Activated CD4-positive, CD25-positive, alpha-beta regulatory T cell (primary cell): ENCODE data around the gene FXYD3.
"Not testable (repeated sequence)": the region's sequence is repeated elsewhere in the genome, so short reads cannot be mapped to it uniquely, and the experiment has no call there.

Source experiments
- DNase-seq, 4 experiments: peaks; one replicate each; lab custom pipeline; 2025; lab: John Stamatoyannopoulos, UW

Gene FXYD3

DNA sequence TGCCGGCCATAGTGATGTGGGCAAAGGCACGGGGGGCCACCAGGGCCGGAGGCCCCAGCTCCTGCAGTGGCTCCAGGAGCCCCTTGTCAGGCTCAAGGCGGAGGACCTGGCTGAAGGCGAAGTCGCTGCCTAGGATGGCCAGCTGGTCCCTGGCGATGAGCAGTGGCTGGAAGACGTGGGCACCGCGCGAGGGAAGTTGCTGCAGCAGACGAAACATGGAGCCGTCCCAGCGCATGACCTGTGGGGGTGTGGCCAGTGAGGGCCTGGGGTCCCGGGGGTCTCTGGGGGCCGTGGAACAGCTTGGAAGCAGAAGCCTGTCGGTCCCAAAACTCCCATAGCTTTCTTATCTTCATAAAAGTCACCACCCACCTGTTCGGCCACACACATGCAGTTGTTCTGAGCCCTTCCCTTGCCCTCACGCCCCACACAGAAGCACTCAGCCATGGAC lies 9.7 kb downstream of the FXYD3 start:
- no peak for DNase-seq

DNA sequence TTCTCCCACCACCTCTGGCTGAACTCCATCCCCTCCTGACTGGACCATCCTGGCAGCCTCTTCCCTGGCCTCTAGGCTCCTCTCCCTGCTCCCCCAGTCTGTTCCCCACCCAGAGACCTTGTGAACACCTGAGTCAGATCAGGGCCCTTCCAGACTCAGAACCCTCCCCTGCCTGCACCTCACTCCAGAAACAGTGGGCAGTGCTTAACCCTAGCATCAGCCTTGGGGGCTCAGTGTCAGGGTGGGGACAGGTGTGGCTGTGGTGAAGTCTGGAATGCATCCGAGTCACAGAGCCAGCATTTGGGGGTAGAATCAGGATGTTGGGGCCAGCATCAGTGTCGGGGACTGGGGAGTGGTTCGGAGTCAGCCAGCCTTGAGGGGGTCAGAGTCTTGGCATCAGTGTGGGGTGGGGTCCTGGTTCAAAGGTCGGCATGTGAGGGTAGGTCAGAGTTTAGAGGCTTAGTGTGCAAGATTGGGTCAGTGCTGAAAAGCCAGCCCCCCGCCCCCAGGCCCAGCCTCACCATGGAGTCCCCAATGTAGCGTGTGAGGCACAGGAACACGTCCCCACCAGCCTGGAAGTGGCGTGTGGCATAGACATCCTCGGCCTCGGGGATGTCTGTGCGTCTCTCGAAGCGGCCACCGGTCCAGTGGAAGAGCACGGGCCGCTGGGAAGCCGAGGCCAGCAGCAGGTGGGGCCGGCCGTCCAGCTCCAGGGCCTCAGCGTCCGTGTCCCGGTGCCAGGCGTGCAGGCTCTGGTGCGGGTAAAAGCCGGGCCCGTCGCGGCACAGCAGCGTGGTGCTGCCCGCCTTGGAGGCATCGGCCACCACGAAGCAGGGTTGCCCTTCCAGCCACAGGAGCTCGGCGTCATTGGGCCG lies 10.4 kb downstream of the FXYD3 start:
- no peak for DNase-seq

DNA sequence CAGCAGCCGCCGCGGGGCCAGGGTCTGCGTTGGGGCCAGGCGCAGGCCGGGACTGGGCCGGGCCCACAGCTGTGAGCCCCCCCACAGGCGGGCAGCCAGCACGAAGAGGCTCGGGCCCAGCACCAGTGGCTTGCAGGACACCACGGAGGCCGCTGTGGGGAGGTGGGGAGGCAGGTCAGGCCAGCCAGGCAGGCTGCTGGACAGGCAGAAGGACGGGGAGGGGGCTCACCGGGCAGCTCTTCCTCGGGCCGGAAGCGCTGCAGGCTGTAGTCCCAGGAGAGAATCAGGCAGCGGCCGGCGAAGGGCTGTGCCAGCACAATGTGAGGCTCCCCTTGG lies 11.0 kb downstream of the FXYD3 start:
- no peak for DNase-seq

DNA sequence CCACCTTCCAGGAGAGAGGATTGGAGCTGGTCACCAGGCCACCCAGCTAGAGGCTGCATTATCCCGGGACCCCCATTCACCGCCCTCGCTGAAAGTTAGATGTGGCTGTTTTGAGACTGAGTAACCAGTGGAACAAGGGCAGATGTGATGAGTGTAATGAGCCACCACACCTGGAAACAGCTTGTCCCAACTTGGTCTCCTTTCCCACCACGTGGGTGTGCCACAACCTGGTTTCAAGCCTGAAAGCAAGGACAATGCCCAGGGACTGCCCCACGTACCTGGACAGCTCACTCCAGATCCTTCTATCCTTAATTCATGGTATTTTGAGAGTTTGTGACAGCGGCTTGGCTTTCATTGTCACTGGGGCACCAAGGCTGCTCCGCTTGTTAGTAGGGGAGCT lies 12.2 kb downstream of the FXYD3 start:
- no peak for DNase-seq

DNA sequence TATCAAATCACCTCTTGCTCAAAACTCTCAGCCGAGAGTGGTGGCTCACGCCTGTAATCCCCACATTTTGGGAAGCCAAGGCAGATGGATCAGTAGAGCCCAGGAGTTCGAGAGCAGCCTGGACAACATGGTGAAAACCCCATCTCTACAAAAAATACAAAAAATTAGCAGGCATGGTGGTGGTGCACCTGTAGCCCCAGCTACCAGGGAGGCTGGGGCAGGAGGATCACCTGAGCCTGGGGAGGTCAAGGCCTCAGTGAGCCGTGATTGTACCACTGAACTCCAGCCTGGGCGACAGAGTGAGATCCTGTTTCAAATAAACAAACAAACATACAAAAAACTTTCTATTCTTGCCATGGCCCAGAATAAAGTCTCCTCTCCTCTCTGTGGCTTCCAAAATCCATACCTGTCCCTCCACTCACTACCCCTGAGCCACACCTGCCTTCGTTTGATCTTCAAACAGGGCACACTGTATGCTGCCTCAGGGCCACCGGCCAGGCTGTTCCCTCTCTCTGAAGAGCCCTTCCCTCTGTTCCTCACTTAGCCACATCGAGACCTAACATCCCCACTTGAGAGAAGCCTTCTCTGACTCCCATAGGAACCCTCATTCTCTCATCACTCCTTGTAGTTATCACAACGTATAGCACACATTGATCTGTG lies 12.9 kb downstream of the FXYD3 start:
- DNase-seq, result no peak

DNA sequence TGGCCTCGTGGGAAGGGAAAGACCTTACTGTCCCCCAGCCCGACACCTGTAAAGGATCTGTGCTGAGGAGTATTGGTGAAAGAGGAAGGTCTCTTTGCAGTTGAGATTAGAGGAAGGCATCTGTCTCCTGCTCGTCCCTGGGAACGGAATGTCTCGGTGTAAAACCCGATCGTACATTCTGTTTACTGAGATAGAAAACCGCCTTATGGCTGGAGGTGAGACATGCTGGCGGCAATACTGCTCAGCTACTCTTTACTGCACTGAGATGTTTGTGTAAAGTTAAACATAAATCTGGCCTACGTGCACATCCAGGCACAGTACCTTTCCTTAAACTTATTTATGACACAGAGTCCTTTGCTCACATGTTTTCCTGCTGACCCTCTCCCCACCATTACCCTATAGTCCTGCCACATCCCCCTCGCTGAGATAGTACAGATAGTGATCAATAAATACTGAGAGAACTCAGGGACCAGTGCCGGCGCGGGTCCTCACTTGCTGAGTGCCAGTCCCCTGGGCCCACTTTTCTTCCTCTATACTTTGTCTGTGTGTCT lies 14.2 kb downstream of the FXYD3 start:
- DNase-seq, result not testable (repeated sequence)

DNA sequence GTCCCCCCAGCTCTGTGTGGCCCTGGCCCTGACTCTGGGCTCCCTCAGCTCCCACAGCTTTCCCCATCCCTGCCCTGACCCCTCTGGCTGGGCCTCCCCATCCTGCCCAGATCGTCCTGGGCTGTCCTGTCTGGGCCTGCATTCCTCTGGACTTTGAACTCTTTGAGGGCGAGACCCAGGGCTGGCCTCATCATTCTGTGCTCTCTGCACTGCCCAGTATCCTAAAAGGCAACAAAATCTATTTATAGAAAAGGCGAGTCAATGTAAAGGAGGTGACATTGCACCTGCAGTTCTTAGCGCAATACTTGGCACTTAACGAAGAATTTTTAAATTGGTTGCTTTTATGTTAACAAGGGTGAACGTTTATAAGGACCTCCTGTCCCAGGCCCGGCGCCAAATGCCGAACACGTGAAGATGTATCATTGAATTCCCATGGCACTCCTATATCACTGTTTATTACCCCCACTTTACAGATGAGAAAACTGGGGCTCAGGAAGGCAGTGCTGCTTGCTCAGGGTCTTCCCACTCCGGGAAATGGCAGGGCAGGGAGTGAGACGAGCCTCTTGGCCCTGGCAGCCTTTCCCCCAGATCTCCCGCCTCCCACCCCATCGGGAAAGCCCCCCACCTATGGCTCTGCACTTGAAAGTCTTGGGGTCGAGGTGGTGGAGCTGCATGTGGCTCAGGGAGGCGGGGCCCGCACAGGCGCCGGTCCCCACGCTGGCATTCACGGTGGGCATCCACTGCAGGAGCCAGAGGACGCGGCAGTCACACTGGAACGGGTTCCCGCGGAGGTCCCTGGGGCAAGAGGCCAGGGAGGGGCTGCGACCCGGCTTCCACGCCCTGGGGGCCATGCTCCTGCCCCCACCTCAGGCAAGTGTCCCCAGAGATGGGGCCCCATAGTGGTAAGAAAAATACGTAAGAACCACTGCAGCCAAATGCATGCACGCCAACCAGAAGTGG lies 15.4 kb downstream of the FXYD3 start:
- DNase-seq, result no peak

DNA sequence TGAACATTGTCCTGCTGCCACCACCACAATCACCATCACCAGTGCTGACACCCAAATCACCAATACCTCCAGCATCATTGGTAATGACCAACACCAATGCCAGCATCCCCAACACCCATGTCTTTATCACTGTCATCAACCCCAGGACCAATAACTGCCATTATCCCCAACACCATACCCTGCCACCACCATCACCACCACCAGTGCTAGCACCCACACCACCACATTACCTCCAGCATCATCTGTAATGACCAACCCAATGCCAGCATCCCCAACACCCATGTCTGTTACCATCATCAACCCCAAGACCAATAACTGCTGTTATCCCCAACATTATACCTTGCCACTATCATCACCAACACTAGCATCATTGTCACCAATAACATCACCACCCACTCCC lies 16.6 kb downstream of the FXYD3 start:
- no peak for DNase-seq

DNA sequence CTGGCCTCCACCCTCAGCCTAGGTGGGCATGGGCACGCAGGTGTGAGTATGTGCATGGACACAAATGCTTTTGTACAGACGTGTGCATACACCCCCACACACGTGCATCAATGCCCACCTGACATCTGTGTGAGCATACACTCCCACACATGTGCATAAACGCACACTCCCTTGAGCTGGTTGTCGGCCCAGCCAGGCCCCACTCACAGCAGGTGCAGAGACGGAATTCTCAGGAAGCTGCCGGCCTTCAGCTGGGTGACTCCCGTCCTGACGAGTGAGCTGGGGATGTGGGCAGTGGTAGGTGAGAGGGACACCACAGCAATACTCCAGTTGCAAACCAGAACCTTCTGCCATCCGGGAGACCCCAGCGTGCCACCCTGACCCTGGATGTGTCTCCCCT lies 18.2 kb downstream of the FXYD3 start:
- no peak for DNase-seq

DNA sequence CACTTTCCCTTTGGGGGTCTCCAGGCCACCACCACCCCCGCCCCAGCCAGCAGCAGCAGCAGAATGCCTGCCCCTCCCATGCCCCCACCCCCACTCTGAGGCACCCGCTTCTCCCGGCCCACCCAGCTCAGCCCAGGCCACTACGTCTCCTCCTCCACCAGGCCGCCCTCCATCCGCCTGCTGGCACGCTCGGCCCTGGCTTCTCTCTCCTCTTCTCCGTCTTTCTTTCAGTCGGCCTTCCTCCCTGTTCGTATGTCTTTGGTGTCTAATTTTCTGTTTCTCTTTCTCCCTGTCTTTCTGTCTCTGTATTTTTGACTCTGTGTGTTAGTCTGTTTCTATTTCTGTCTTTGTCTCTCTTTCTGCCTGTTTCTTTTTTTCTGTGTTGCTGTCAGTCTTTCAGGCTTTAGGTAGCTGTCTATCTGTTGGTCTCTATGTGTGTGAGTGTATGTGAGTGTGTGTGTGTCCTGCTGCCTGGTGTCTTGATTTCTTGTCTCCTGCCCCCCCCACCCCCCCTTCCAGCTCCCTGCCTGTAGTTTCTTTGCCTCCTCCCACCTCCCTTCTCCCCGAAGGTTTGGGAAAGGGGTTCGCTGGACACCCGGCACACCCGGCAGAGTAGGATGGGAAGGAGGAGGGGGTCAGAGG lies 19.1 kb downstream of the FXYD3 start, which contains the start of gene LGI4:
Gene LGI4, minus strand, starts transcription at position 459 of the 642 bp plus-strand sequence. Its CDS starts 379 bp downstream, at position 80.
- DNase-seq, result no peak

DNA sequence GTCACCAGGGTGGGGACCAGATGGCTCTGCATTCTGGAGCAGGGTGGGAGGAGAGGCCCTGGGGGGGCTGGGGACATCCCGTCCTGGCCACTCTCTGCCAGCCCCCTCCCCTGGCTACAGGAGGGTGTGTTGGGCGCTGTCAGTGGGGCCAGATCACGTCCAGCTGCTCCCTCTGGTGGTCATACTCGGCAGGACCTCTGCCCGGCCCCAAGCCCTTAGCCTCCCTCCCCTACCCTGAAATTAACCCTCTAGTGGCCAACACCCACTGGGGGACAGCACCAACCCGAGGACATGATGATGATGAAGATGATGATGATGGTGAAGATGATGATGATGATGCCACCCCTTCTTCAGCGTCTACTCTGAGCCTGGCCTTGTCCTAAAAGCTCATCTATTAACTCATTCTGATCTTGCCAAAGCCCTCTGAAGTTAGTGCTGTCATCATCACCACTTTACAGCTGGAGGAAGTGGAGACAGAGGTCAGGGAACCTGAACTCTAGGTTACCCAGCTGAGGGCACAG lies 19.8 kb downstream of the FXYD3 start:
- DNase-seq, result peak; percentile 37 to 55 (median 46)

DNA sequence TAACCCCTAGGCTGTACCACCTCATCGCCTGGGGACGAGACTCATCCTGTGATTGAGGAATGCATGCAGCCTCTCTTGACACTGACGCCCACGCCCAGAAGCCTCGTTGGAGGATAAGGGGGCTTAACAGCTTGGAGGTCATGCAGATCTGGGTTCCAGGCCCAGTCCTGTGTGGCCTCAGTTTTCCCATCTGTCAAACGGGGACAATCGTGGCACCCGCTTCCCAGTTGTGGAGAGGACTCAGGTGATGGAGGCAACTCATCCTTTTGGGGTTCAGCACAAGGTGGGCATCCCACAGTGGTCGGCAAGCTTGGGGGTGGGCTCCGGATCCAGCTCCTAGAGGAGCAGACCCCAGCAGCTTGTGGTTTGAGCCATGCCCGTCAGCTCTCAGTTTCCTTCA lies 20.6 kb downstream of the FXYD3 start:
- no peak for DNase-seq

DNA sequence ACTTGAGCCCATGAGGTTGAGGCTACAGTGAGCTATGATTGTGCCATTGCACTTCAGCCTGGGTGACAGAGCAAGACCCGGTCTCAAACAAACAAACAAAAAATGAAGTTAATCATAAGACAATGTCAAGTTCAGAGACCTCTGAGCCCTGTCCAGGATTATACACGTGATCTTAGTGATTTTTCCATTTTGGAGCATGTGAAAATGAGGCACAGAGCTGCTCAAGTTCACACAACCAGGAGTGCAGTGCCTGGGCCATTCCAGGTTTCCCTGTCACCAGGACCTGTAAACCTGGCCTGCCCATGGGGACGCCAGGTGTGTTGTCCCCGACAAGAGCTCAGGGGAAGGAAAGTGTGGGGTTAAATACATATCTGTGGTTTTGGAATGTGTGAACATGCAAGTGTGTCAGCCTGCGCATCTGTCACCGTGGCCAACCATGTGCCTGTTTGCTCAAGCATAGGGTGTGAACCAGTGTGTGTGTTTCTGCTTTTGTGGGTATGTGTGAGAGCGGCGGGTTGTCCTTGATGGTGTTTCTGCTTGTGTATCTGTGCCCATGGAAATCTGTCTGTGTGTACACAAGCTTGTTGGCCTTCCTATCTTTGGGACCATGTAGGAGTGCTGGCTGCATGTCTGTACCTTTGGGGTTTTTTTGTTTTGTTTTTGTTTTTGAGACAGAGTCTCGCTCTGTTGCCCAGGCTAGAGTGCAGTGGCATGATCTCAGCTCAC lies 21.5 kb downstream of the FXYD3 start:
- no peak for DNase-seq

DNA sequence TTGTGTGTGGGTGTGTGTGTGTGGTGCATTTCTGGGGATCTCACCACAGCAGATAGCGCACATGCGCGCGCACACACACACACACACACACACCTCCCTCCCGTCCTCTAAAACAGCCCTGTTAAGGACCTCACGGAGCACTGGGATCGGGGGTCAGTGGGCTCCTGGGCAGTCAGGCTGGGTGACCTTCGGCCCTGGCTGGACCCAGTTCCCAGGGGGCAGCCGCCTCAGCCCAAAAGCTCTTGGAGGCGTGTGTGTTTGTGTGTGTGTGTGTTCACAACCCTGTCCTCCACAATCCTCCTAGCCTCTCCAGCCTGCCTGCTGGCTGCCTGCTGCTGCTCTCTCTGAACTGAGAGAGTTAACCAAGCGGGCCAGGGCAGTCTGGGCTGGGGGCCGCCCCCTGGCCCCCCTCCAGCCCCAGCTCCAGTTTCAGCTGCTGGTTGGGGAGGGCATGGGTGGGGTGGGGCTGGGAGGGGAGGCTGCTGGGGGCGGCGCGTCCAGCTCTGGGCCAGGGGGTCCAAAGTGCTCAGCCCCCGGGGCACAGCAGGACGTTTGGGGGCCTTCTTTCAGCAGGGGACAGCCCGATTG lies 22.8 kb downstream of the FXYD3 start, which contains the start of gene FXYD1:
Gene FXYD1, plus strand, starts transcription at position 520 of the 588 bp plus-strand sequence. CDS start 1,256 bp downstream, outside the sequence.
- no peak for DNase-seq

DNA sequence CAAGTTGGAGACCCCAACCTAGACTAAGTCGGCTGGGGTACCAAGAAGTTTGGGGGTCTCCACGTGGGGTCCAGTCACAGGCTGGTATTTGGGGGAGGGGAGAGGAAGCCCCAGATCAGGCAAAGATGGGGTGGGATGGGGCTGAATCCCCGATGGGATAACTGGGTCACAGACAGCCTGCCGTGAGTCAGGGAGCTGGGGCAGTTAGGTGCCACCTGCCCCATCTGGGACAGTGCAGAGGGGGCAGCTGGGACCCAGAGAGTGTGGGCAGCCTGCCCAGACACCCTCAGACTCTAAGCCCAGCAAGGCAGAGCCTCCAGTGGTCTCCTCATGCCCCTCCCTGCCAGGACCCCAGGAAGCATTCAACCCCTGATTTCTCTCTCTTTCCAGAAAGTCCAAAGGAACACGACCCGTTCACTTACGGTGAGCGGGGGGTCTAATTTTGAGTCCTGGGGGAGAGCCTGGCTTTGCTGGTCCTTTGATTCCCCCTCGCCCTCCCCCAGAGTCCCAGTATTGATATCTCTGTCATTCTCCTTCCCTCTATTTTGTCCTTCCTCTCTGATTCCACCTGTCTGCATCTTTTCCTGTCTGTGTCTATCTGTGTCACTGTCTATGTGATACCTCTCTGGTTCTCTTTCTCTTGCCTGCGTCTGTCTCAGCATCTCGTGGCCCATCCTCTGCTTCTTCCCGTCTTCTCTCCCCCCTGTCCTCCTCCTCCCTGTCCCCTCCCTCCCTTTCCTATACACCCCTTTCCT lies 24.8 kb downstream of the FXYD3 start:
- no peak for DNase-seq

DNA sequence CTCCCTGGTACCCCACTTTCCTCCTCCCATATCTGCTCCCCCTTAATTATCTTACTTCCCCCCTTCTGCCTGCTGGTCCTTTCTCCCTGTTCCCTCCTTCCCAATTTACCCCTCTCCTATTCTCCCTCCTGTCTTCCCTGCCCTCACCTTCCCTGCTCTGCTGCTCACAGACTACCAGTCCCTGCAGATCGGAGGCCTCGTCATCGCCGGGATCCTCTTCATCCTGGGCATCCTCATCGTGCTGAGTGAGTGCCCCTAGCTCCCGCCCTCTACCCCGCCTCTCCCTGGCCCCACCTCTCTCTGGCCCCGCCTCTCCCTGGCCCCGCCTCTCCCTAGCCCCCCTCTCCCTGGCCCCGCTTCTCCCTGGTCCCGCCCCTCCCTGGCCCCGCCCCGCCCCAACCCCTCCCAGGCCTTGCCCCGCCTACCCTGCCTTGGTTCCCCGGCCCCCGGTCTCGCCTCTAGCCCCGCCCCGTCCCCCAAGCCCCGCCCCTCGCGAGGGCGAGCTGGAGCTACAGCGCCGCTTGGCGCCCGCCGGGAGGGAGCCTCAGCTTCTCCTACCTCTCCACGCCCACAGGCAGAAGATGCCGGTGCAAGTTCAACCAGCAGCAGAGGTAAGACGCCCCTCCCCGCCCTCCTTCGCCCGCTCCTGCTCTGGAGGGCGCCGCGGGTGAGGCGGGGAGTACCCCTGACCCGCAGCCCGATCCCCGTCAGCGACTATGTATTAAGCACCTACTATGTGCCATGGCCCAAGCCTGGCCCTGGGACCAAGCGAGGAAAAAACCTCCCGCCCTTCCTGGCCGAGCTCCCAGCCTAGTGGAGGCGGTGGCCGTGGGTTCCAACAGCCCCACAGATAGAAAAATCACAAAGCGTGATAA lies 25.6 kb downstream of the FXYD3 start:
- peak; percentile 93 to 98 (median 96) for DNase-seq

DNA sequence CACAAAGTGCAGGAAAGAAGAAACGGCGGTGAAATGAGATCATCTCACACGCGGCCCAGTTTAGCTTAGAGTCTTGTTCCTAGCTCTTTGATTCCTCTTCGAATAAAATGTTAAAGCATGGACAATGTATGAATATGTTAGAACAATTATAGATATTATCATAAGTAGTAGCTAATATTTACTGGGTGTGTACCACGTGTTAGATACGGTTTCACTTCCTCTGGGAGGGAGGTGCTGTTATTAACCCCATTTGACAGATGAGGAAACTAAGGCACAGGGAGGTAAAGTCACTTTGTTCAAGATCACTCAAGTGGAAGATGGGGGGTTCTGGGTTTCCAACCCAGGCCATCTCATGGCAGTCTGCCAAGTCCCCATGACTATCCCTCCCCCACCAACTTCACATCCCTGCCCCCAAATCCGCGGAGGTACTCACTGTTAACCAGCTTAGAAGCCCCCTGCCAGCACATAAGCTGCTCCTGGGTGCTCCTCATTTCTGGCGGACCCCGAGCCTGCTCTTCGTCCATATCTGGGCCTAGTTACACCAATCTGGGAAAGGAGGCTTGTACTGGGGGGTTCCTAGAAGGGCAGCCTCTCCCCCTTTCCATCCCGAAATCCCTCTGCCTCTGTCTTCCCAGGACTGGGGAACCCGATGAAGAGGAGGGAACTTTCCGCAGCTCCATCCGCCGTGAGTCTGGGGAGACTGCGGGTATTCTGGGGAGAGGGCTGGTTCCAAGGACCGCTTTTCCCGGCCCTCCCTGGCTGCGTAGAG lies 26.4 kb downstream of the FXYD3 start:
- DNase-seq, result no peak
